ENCODE data around the gene PDE9A. TPM values are rescaled to one million over a fixed set of nuclear protein-coding genes. Genes with fewer than 3 reads are reported as not detected.

The PDE9A gene
- total RNA-seq, 4 donors from 2014 or later: 29.2 to 68.4 (median 40.4) TPM

DNA sequence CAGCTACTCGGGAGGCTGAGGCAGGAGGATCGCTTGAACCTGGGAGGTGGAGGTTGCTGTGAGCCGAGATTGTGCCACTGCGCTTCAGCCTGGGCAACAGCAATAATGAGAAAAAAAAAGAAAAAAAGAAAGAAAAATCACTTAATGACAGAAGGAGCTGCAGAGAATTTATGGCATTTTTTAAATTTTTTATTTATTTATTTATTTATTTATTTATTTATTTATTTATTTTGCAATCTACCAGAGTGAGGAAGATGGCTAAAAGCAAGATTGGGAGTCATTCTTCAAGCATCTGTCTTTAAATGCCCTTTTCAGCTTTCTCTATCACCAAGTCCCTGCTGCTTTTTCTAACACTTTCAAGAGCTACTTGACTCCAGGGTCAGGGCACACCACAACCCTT, 134.2 kb downstream of the PDE9A start:
- intact Hi-C loops (cut with DNase I): no loop called here
- Histone ChIP-seq H3K9me3 (no peaks in the 10 kb centered on the region), H3K27ac (replicated peaks in 1 of 4) (no peak overlapping the region), H3K4me1 (peaks cover 3 to 10% (median 6%) of the 10 kb centered on the region in 4 donors), H3K36me3 (no peaks in the 10 kb centered on the region), H3K4me3 (no peak overlapping the region), H3K27me3 (peaks cover 0 to 36% (median 0%) of the 10 kb centered on the region in 4 donors)
- 97% methylated on average over 4 of the region's 4 CpGs for WGBS
- TF ChIP-seq, protein P1, sequence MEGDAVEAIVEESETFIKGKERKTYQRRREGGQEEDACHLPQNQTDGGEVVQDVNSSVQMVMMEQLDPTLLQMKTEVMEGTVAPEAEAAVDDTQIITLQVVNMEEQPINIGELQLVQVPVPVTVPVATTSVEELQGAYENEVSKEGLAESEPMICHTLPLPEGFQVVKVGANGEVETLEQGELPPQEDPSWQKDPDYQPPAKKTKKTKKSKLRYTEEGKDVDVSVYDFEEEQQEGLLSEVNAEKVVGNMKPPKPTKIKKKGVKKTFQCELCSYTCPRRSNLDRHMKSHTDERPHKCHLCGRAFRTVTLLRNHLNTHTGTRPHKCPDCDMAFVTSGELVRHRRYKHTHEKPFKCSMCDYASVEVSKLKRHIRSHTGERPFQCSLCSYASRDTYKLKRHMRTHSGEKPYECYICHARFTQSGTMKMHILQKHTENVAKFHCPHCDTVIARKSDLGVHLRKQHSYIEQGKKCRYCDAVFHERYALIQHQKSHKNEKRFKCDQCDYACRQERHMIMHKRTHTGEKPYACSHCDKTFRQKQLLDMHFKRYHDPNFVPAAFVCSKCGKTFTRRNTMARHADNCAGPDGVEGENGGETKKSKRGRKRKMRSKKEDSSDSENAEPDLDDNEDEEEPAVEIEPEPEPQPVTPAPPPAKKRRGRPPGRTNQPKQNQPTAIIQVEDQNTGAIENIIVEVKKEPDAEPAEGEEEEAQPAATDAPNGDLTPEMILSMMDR (IDR thresholded peaks at IDR 0.05): no peak
- TF ChIP-seq POLR2AphosphoS5 (IDR thresholded peaks at IDR 0.05): no peak
- TF ChIP-seq POLR2A (IDR thresholded peaks at IDR 0.05; ENCODE audit: low read depth): no peak
- no peak for TF ChIP-seq EP300 (IDR thresholded peaks at IDR 0.05)
- DNase-seq (ENCODE audit: extremely low spot score): no peak

DNA sequence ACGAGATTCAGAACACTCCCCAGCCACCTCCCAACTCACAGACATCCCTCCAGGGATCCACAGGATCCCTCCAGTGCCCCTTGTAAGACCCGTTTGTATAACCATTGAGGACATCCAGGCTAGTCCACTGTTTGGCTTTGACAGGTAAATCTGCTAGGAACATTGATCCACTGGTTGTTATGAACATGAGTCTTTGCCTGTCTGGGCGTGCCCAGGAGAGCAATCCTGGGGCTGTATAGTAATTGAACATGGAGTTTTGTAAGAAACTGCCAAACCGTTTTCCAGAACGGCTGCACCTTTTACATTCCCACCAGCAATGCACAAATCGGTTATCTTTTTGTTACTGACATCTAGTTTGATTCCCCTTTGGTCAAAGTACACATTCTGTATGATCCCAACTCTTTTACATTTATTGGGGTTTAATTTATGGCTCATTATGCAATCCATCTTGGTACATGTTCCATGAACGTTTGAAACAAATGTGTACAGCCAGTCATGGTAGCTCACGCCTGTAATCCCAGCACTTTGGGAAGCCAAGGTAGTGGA, 137.2 kb downstream of the PDE9A start:
- no peak for DNase-seq (ENCODE audit: extremely low spot score)
- TF ChIP-seq POLR2AphosphoS5 (IDR thresholded peaks at IDR 0.05) (no peak), POLR2A (IDR thresholded peaks at IDR 0.05; ENCODE audit: low read depth) (no peak), EP300 (IDR thresholded peaks at IDR 0.05) (no peak)
- TF ChIP-seq, protein P1 (IDR thresholded peaks at IDR 0.05): no peak
- H3K4me1 ChIP-seq: no peaks in the 10 kb centered on the region
- no peak overlapping the region for H3K4me3 ChIP-seq
- peaks cover 0 to 36% (median 0%) of the 10 kb centered on the region in 4 donors for H3K27me3 ChIP-seq
- intact Hi-C loops (cut with DNase I): no loop called here
- no peaks in the 10 kb centered on the region for H3K36me3 ChIP-seq
- 83% methylated on average over 8 of the region's 8 CpGs for WGBS
- no peak overlapping the region for H3K27ac ChIP-seq (replicated peaks in 1 of 4)
- H3K9me3 ChIP-seq: no peaks in the 10 kb centered on the region

DNA sequence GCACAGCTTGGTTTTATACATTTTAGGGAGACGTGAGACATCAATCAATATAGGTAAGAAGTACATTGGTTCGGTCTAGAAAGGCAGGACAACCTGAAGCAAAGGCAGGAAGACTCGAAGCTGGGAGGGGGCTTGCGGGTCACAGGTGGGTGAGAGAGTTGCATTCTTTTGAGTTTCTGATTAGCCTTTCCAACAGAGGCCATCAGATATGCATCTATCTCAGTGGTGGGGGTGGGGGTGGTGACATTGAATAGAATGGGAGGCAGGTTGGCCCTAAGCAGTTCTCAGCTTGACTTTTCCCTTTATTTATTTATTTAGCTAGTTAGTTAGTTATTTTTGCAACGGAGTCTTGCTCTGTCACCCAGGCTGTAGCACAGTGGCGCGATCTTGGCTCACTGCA, 140.4 kb downstream of the PDE9A start:
- Histone ChIP-seq H3K27me3 (peaks cover 0 to 24% (median 0%) of the 10 kb centered on the region in 4 donors), H3K4me1 (no peaks in the 10 kb centered on the region), H3K4me3 (no peak overlapping the region), H3K27ac (replicated peaks in 1 of 4) (no peak overlapping the region), H3K9me3 (no peaks in the 10 kb centered on the region), H3K36me3 (no peaks in the 10 kb centered on the region)
- intact Hi-C loops (cut with DNase I): no loop called here
- no peak for DNase-seq (ENCODE audit: extremely low spot score)
- no peak for TF ChIP-seq EP300 (IDR thresholded peaks at IDR 0.05)
- no peak for TF ChIP-seq POLR2AphosphoS5 (IDR thresholded peaks at IDR 0.05)
- TF ChIP-seq POLR2A (IDR thresholded peaks at IDR 0.05; ENCODE audit: low read depth): no peak
- TF ChIP-seq, protein P1 (IDR thresholded peaks at IDR 0.05): no peak
- WGBS: 72% methylated on average over 7 of the region's 7 CpGs

DNA sequence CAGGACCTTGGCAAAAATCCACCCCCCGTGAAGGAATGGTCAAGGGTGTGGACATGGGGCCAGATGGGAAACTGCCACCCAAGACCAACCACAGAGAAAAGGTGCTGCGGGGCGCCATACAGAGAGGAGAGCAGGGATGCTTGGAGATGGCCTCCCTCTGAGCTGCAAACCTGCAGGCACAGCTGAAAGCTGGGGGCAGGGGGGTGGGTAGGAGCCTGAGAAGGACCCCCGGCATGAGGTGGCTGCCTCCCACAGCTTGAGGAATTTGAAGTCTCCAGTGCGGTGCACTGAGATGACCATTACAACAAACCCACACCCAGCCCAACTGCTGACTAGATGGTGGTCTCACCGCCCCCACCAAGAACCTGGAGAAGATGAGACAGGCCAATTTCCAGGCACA, 141.1 kb downstream of the PDE9A start:
- 70% methylated on average over 6 of the region's 6 CpGs for WGBS
- H3K27me3 ChIP-seq: peaks cover 0 to 24% (median 0%) of the 10 kb centered on the region in 4 donors
- no peak overlapping the region for H3K4me3 ChIP-seq
- TF ChIP-seq POLR2AphosphoS5 (IDR thresholded peaks at IDR 0.05): no peak
- TF ChIP-seq, protein P1 (IDR thresholded peaks at IDR 0.05): no peak
- no peak for TF ChIP-seq EP300 (IDR thresholded peaks at IDR 0.05)
- TF ChIP-seq POLR2A (IDR thresholded peaks at IDR 0.05; ENCODE audit: low read depth): no peak
- no peak overlapping the region for H3K27ac ChIP-seq (replicated peaks in 1 of 4)
- DNase-seq (ENCODE audit: extremely low spot score): no peak
- H3K9me3 ChIP-seq: no peaks in the 10 kb centered on the region
- H3K36me3 ChIP-seq: no peaks in the 10 kb centered on the region
- no peaks in the 10 kb centered on the region for H3K4me1 ChIP-seq
- intact Hi-C loops (cut with DNase I): no loop called here

Measured in esophagus muscularis mucosa (tissue), 4 donors.